Activated CD8-positive, alpha-beta memory T cell treated with anti-CD3 and anti-CD28 coated beads, Interleukin-2, amount 10 ng/mL, durations not matched to agents 7 days and 5 days (primary cell): Measurements from ENCODE around the gene PTPRO. TPM values are rescaled to one million over a fixed set of nuclear protein-coding genes. Genes with fewer than 3 reads are reported as not detected.

ENCODE experiments used
- ATAC-seq: fragments of 150-1000 bp; cut with Tn5 transposase; one replicate; pipeline ENCODE4 v1.10.0; 2021; ENCODE audit warnings: moderate library complexity
- CTCF ChIA-PET: fragments of 350-600 bp; sonication (Branson Sonifier 250); formaldehyde crosslinking; loops from one replicate; lab custom pipeline; 2021; ENCODE audit warnings: antibody characterized with exemption; lab: Charles Lee
- DNase-seq: peaks from one replicate; pipeline ENCODE4 v3.0.0-alpha.2; 2020
- H3K27ac Mint-ChIP-seq: one replicate; pipeline ENCODE4 v1.8.0; 2021; ENCODE audit warnings: mild to moderate bottlenecking, mixed read lengths
- H3K27me3 Mint-ChIP-seq: one replicate; pipeline ENCODE4 v1.8.0; 2021; ENCODE audit warnings: mixed read lengths
- H3K36me3 Mint-ChIP-seq: one replicate; pipeline ENCODE4 v1.8.0; 2021; ENCODE audit warnings: mild to moderate bottlenecking, mixed read lengths
- H3K4me1 Mint-ChIP-seq: one replicate; pipeline ENCODE4 v1.8.0; 2021; ENCODE audit warnings: mixed read lengths
- H3K4me3 Mint-ChIP-seq: one replicate; pipeline ENCODE4 v1.8.0; 2021; ENCODE audit warnings: mild to moderate bottlenecking, moderate library complexity, mixed read lengths
- H3K9me3 Mint-ChIP-seq: one replicate; pipeline ENCODE4 v1.8.0; 2022; ENCODE audit warnings: low read depth, mixed read lengths
- total RNA-seq, 2 experiments: library from RNA; stranded (reverse); gene quantifications; one replicate each; pipeline ENCODE4 v1.2.3, GENCODE V29; 2021

The PTPRO gene
- under 1 TPM; 0.15 to 0.26 TPM for total RNA-seq

DNA sequence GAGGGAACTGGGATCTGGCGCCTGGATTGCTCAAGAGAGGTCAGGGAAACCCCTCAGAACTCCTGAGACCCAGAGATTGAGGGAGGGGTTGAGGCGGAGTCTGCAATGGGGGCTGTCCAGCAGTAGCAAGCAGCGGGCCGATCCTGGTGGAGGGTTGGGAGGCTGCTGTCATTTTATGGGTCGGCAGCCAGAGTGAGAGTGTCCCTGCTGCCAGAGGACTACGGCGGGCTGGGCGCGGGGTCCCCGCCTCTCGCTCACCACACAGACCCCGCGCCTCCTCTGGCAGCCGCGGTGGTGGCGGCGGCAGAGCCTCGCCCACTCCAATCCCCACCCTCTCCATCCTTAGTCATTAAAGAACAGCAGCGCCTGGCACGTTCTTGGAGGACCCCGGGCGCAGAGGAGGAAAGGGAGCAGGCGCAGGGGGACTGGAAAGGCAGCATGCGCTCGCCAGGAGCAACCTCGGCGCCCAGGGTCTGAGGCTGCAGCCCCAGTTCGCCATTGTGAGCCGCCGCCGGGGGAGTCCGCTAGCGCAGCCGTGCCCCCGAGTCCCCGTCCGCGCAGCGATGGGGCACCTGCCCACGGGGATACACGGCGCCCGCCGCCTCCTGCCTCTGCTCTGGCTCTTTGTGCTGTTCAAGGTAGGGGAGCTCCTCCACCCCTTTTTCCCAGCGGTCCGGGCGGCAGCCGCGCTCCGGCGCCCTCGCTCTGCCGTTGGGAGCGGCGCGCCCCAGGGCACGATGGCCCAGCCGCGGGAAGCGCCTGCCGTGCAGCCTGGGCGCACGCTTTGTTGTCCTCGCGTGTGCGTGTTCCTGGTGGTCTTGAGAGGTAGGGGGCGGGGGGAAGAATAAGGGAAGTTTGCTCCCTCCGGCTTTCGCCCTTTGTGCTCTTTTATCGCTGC is at the start of gene PTPRO:
PTPRO (plus strand) TSS at position 345 of the 898 bp plus-strand sequence.
- CTCF ChIA-PET: no interaction called here
- DNase-seq: no peak
- Mint-ChIP-seq H3K27me3 (peaks cover 56% of the 10 kb centered on the region), H3K36me3 (no peaks in the 10 kb centered on the region), H3K9me3 (no peaks in the 10 kb centered on the region), H3K27ac (no peak within 1 kb of the TSS), H3K4me1 (peaks cover 2% of the 10 kb centered on the region), H3K4me3 (peak within 1 kb of the TSS; percentile 35)
- ATAC-seq: no peak

DNA sequence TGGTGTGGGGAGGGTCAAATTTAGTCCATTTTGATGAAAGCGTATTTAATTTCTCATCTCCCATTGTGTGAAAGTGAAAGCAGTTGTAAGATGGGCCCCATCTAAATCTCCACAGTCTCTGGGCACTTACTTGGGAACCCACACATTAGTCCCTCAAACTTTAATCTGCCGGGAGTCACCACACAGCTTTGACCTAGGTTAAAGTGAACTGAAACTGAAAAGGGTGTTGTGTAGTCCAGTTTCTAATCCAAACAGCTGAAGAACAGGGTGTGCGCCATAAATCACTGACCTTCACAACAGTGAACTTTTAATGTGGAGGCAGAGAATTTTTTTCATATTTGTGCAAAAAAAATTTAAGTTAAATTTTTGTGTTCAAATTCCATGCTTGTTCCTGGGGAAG is 48.4 kb upstream of the PTPRO start:
- no peaks in the 10 kb centered on the region for H3K36me3 Mint-ChIP-seq
- no peaks in the 10 kb centered on the region for H3K9me3 Mint-ChIP-seq
- DNase-seq (no peak), ATAC-seq (no peak)
- H3K27ac Mint-ChIP-seq: no peak overlapping the region
- CTCF ChIA-PET: interaction anchor here (0.8 kb wide), 1 partner anchor 53 kb away, joined by 3 read pairs; the partner anchor contains the start of gene RERG
- peaks cover 7% of the 10 kb centered on the region for H3K4me1 Mint-ChIP-seq
- no peak overlapping the region for H3K4me3 Mint-ChIP-seq
- peaks cover 3% of the 10 kb centered on the region for H3K27me3 Mint-ChIP-seq

DNA sequence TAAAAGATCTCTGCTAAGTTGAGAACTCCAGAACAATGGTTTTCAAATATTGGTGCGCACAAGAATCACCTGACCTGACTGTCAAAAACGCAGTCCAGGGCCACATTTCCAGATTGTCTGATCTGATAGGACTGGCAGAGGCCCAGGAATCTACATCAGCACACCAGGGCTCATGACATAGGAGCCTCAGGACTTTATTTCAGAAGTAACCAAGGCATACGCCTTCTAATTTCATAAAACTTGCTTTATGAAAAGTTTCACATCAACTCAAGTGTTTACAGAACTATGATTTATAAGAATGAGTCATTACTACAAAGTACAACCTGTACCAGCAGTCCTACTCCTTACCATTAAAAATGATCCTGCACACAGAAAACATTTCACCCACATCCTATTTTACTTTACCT is 47.7 kb upstream of the PTPRO start:
- CTCF ChIA-PET: interaction anchor here (0.6 to 3.7 kb wide), 4 partner anchors 18 to 313 kb away, joined by 3 to 19 read pairs (median 3); partner anchors contain the start of gene RERG
- H3K4me3 Mint-ChIP-seq: no peak overlapping the region
- no peak for DNase-seq
- H3K9me3 Mint-ChIP-seq: no peaks in the 10 kb centered on the region
- peaks cover 14% of the 10 kb centered on the region for H3K4me1 Mint-ChIP-seq
- no peak for ATAC-seq
- H3K27ac Mint-ChIP-seq: no peak overlapping the region
- no peaks in the 10 kb centered on the region for H3K36me3 Mint-ChIP-seq
- peaks cover 3% of the 10 kb centered on the region for H3K27me3 Mint-ChIP-seq

DNA sequence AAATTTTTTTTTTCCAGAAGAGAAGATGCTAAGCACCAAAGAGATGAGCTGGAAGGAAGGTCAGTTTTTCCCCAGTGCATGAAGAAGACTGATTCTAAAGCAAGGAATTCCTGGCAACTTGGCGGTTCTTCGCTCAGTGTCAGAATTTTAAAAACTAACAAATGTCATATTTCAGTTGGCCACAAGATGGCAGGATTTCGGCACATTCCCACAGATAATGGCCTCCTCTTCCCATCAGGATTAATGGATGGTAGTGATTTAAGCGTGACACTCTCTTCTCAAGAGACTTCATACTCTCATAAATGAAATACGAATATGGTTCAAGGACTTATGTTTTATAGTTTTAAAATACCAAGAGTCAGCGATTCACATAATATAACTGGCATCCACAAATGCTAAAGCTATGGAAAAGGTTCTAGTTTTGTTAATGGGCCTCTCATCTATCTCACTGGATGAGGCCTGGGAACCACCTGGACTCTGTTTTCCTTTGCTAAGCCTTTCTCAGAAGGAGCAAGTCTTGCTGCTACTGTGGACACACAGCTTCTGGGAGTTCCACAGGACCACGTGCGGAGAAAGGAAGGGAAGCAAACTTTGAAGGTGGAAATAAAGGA is 46.1 kb upstream of the PTPRO start:
- Mint-ChIP-seq H3K27me3 (peaks cover 2% of the 10 kb centered on the region), H3K36me3 (no peaks in the 10 kb centered on the region), H3K27ac (no peak overlapping the region), H3K4me1 (peaks cover 16% of the 10 kb centered on the region), H3K4me3 (no peak overlapping the region), H3K9me3 (no peaks in the 10 kb centered on the region)
- CTCF ChIA-PET: interaction anchor here (0.7 to 3.7 kb wide), 12 partner anchors 9 to 507 kb away, joined by 3 to 19 read pairs (median 4); partner anchors contain the start of gene RERG
- DNase-seq: no peak
- ATAC-seq: no peak

DNA sequence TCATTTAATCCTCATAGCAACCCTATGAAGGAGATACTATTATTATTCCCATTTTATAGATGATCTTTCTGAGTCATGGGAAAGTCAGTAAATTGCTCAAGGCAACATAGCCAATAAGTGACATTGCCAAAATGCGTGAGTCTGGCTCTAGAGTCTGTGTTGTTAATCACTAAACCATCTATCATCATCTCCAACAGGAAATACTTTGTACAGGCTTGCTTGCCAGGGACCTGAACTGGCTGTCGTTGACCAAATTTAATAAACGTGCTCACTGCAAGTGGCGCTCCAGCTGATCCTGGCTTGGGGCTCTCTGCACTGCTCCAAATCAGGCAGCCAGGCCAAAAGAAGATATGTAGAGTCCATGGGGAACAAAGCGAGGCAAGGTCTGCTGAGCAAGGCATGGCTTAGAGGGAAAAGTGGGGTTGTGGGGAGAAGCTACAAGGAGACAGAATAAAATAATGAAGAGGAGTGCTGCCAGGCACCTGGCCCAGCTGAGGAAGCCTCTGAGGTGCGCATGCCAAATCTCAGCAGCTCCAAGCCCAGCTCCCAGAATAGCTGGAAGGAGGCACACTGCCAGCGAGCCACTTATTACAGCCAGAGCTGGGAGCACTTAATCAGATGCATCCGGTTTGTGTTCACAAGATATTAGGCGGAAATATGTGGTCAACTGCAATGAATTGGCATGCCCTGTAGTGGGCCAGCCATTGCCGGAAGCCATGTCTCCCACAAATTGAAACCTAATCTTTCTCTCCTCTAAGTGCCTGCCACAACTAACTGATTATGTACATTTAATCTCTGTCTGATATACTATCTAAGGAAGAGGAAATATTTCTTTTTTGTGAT is 43.3 kb upstream of the PTPRO start:
- no peaks in the 10 kb centered on the region for H3K36me3 Mint-ChIP-seq
- peaks cover 16% of the 10 kb centered on the region for H3K4me1 Mint-ChIP-seq
- ATAC-seq: peak; percentile 73
- CTCF ChIA-PET: interaction anchor here (0.8 to 1.3 kb wide), 4 partner anchors 12 to 555 kb away, joined by 3 to 5 read pairs (median 4); partner anchors contain the start of gene RERG
- no peak overlapping the region for H3K4me3 Mint-ChIP-seq
- H3K9me3 Mint-ChIP-seq: no peaks in the 10 kb centered on the region
- DNase-seq: peak; percentile 49
- no peak overlapping the region for H3K27ac Mint-ChIP-seq
- peaks cover 4% of the 10 kb centered on the region for H3K27me3 Mint-ChIP-seq

DNA sequence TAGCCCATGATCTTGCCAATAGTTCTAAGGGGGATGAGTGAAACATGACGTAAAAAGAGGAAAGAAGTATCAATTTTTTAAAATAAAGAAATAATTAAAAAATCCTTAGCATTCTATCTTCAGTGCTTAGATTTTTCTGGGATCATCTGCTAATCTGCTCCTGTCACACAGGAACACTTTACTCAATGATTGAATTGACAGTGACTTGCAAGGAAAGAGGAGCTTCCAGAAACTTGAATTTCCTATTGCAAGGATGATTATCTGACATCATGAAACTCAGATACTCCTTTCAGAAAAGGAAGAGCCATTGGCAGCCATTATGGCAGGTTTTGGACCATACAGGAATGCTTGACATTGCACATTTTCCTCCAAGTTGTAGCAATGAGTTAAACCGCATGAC is 41.4 kb upstream of the PTPRO start:
- Mint-ChIP-seq H3K9me3 (no peaks in the 10 kb centered on the region), H3K27ac (no peak overlapping the region), H3K27me3 (peaks cover 8% of the 10 kb centered on the region), H3K36me3 (no peaks in the 10 kb centered on the region), H3K4me1 (peaks cover 11% of the 10 kb centered on the region), H3K4me3 (no peak overlapping the region)
- DNase-seq: no peak
- CTCF ChIA-PET: interaction anchor here (1.2 kb wide), 1 partner anchor 305 kb away, joined by 3 read pairs; no protein-coding TSS in a partner anchor
- ATAC-seq: no peak

DNA sequence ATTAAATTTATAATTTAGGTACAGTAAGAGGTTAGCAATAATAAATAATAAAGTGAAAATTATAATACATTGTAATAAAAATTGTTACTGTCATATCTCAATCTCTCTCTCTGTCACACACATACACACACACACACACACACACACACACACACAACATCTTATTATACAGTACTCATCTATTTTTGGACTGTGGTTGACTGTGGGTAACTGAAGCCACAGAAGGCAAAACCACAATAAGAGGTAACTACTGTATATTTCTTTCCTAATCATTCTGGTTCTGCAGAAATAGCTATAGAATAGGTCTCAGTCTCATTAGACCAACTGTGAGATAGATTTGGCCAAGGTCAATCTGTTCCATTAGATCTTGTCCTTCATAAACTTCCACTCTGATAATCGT is 33.1 kb upstream of the PTPRO start:
- no peaks in the 10 kb centered on the region for H3K36me3 Mint-ChIP-seq
- CTCF ChIA-PET: no interaction called here

DNA sequence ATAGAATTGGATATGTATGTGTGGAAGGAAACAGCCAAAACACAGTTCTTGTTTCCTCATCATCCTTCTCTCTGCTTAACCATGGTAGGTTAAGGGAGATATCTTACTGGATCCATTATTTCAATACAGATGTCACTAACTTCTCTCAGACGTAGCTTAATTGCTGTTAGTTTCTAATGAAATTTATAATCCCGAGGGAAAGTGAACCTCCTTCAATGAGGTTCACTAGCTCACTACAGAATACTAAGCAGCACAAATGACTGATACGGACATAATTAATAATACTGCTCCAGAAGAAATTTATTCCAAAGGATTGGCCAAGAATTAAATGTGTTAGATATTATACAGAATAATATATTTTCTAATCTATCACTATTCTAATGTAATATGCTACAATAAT is 28.6 kb upstream of the PTPRO start:
- ATAC-seq (no peak), DNase-seq (no peak)
- CTCF ChIA-PET: no interaction called here
- Mint-ChIP-seq H3K4me1 (peaks cover 4% of the 10 kb centered on the region), H3K36me3 (no peaks in the 10 kb centered on the region), H3K27me3 (peaks cover 16% of the 10 kb centered on the region), H3K9me3 (no peaks in the 10 kb centered on the region), H3K27ac (no peak overlapping the region), H3K4me3 (no peak overlapping the region)

More for the DNA sequence above, 33.1 kb upstream of the PTPRO start:
- no peak overlapping the region for H3K27ac Mint-ChIP-seq
- no peak overlapping the region for H3K4me3 Mint-ChIP-seq
- DNase-seq: no peak
- no peak for ATAC-seq
- H3K9me3 Mint-ChIP-seq: no peaks in the 10 kb centered on the region
- peaks cover 4% of the 10 kb centered on the region for H3K4me1 Mint-ChIP-seq
- H3K27me3 Mint-ChIP-seq: peaks cover 12% of the 10 kb centered on the region

DNA sequence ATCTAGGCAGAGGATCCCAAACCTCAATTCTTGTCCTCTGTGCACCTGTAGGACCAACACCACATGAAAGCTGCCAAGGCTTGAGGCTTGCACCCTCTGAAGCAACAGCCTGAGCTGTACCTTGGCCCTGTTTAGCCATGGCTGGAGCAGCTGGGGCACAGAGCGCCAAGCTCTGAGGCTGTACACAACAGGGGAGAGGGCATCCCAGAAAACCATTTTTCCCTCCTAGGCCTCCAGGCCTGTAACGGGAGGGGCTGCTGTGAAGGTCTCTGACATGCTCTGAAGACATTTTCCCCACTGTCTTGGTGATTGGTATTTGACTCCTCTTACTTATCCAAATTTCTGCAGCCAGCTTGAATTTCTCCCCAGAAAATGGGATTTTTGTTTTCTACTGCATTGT is 22.4 kb upstream of the PTPRO start:
- no peaks in the 10 kb centered on the region for H3K4me1 Mint-ChIP-seq
- ATAC-seq (no peak), DNase-seq (no peak)
- no peaks in the 10 kb centered on the region for H3K36me3 Mint-ChIP-seq
- no peak overlapping the region for H3K27ac Mint-ChIP-seq
- no peaks in the 10 kb centered on the region for H3K9me3 Mint-ChIP-seq
- CTCF ChIA-PET: interaction anchor here (1.2 kb wide), 1 partner anchor 23 kb away, joined by 3 read pairs; no protein-coding TSS in a partner anchor
- H3K27me3 Mint-ChIP-seq: peaks cover 11% of the 10 kb centered on the region
- H3K4me3 Mint-ChIP-seq: no peak overlapping the region

DNA sequence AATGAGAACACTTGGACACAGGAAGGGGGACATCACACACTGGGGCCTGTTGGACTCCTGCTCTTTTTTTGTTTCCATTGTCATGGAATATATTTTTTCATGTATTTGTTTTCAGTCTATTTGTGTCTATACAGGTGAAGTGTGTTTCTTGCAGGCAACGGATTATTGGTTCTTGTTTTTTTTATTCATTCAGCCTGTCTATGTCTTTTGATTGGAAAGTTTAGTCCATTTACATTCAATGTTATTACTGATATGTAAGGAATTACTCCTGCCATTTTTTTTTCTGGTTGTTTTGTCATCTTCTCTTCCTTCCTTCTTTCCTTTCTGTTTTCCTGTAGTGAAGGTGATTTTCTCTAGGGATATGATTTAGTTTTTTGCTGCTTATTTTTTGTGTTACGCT is 18.0 kb upstream of the PTPRO start:
- H3K4me3 Mint-ChIP-seq: no peak overlapping the region
- H3K36me3 Mint-ChIP-seq: no peaks in the 10 kb centered on the region
- peaks cover 3% of the 10 kb centered on the region for H3K27me3 Mint-ChIP-seq
- CTCF ChIA-PET: no interaction called here
- no peaks in the 10 kb centered on the region for H3K4me1 Mint-ChIP-seq
- no peak for ATAC-seq
- no peak for DNase-seq
- no peaks in the 10 kb centered on the region for H3K9me3 Mint-ChIP-seq
- H3K27ac Mint-ChIP-seq: no peak overlapping the region

DNA sequence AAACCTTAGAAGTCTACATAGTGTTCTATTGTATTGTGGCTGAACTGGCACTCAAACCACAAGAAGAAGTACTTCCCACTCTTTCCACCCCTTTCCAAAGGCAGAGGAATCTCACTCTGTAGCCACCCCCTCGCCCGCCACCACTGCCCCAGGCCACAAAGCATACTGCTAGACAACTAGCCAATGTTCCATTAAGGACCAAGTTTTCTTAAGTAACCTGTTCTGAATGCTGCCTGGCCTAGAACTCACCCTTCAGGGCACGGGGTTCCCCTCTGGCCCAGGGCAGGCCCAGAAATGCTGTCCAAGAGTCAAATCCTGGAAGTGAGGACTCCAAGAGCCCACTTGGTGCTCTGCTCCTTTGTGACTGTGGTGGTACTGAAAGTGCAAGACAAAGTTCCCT is 15.7 kb upstream of the PTPRO start:
- Mint-ChIP-seq H3K36me3 (no peaks in the 10 kb centered on the region), H3K4me3 (no peak overlapping the region), H3K27me3 (peaks cover 8% of the 10 kb centered on the region), H3K4me1 (no peaks in the 10 kb centered on the region), H3K9me3 (no peaks in the 10 kb centered on the region), H3K27ac (no peak overlapping the region)
- ATAC-seq (no peak), DNase-seq (no peak)
- CTCF ChIA-PET: no interaction called here

DNA sequence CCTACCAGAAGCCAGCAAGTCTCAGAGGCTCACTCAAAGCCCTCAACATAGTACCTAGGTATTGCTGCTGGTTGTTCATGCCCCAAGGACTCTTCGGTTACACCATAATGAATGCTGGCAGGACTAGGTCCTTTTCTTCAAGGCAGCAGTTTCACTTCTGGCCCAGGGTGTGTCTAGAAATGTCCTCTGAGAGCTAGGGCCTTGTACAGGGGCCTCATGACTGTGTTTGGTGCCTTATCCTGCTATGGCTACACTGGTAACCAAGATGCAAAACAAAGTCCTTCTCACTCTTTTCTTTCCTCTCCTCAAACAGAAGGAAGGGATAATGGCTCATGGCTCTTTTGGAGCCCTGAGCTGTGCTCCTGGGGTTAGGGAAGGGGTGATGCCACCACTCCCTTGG is 15.2 kb upstream of the PTPRO start:
- Mint-ChIP-seq H3K36me3 (no peaks in the 10 kb centered on the region), H3K4me1 (no peaks in the 10 kb centered on the region), H3K27me3 (peaks cover 8% of the 10 kb centered on the region), H3K4me3 (no peak overlapping the region), H3K9me3 (no peaks in the 10 kb centered on the region), H3K27ac (no peak overlapping the region)
- DNase-seq (no peak), ATAC-seq (no peak)
- CTCF ChIA-PET: no interaction called here

DNA sequence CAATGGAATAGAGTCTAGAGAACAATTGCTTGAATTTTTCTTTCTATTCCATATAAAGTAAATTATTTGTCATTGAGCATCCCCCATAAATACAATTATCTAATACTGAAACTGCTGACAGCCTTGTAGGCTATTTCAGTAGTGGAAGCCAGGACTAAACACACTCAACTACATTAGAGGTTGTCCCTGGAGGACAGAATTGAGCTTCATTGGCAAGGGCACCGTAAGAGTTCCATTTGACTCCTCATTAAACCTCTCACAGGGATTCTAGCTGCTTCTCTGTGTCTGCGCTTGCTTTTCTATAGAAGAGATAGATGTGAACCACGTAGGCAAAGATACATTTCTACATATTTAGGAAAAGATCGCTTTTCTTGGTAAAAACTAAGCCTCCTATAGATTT is 3.5 kb upstream of the PTPRO start:
- Mint-ChIP-seq H3K27me3 (peaks cover 34% of the 10 kb centered on the region), H3K4me3 (no peak overlapping the region), H3K36me3 (no peaks in the 10 kb centered on the region), H3K27ac (no peak overlapping the region), H3K4me1 (peaks cover 2% of the 10 kb centered on the region), H3K9me3 (no peaks in the 10 kb centered on the region)
- DNase-seq (no peak), ATAC-seq (no peak)
- CTCF ChIA-PET: no interaction called here
